Measurements from ENCODE around the gene CFAP57. TPM values are rescaled to one million over a fixed set of nuclear protein-coding genes. Genes with fewer than 3 reads are reported as not detected.

Gene CFAP57
- total and polyA plus RNA-seq, 9 of the 15 experiments (the other 6 are each of a cell fraction or from before 2014, with no cell fraction given): 0.04 to 0.22 (median 0.07) TPM; not detected in 3

DNA sequence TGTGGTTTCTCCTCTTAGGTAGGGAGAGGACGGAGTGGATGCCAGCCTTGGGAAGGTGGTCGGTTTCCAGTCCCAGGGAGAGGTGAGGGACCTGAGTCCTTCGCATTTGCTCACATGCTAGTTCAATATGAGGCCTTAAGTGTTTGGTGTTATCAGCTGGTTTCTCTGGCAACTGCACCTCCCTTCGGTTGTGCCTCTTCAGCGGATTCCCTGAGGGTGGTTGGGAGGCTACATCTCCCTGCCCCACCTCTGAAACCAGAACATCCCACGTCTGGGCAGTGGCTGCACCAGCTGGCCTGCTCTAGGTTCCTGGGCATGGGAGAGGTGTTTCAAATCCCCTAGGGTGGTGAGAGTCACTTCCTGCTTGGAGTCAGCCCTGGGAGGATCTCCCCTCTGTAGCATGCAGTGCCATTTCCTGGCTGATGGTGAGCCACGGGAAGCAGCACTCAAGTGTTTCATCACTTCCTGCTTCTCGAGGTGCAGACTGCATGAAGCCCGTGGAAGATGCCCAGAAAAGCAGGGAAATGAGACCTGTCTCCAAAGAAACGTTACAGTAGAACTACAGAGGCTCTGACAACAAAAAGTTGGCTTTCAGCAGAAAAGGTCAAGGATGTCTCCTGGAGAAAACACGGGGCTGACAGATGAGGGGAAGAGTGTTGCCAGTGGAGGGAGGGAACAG lies 102.1 kb downstream of the CFAP57 start (continued):
- TF ChIP-seq, protein P1, sequence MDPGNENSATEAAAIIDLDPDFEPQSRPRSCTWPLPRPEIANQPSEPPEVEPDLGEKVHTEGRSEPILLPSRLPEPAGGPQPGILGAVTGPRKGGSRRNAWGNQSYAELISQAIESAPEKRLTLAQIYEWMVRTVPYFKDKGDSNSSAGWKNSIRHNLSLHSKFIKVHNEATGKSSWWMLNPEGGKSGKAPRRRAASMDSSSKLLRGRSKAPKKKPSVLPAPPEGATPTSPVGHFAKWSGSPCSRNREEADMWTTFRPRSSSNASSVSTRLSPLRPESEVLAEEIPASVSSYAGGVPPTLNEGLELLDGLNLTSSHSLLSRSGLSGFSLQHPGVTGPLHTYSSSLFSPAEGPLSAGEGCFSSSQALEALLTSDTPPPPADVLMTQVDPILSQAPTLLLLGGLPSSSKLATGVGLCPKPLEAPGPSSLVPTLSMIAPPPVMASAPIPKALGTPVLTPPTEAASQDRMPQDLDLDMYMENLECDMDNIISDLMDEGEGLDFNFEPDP (CRISPR knock-in tag; IDR thresholded peaks at IDR 0.05): no peak
- TF ChIP-seq SRSF3 (IDR thresholded peaks at IDR 0.05; ENCODE audit: insufficient read depth, low read length): no peak
- no peak for TF ChIP-seq RBM17 (IDR thresholded peaks at IDR 0.05; ENCODE audit: borderline replicate concordance, low read depth, low read length)
- no peak for TF ChIP-seq ARID2 (IDR thresholded peaks at IDR 0.05)
- TF ChIP-seq MECOM (CRISPR knock-in tag; IDR thresholded peaks at IDR 0.05): no peak
- no peak for TF ChIP-seq ZEB2 (IDR thresholded peaks at IDR 0.05)
- TF ChIP-seq, protein P2, sequence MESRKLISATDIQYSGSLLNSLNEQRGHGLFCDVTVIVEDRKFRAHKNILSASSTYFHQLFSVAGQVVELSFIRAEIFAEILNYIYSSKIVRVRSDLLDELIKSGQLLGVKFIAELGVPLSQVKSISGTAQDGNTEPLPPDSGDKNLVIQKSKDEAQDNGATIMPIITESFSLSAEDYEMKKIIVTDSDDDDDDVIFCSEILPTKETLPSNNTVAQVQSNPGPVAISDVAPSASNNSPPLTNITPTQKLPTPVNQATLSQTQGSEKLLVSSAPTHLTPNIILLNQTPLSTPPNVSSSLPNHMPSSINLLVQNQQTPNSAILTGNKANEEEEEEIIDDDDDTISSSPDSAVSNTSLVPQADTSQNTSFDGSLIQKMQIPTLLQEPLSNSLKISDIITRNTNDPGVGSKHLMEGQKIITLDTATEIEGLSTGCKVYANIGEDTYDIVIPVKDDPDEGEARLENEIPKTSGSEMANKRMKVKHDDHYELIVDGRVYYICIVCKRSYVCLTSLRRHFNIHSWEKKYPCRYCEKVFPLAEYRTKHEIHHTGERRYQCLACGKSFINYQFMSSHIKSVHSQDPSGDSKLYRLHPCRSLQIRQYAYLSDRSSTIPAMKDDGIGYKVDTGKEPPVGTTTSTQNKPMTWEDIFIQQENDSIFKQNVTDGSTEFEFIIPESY (CRISPR knock-in tag; IDR thresholded peaks at IDR 0.05): no peak
- TF ChIP-seq SPI1 (IDR thresholded peaks at IDR 0.05; ENCODE audit: borderline replicate concordance, low read depth, low read length): peak; percentile 37; the same call in 1 of the 2 replicates
- TF ChIP-seq, protein P3, sequence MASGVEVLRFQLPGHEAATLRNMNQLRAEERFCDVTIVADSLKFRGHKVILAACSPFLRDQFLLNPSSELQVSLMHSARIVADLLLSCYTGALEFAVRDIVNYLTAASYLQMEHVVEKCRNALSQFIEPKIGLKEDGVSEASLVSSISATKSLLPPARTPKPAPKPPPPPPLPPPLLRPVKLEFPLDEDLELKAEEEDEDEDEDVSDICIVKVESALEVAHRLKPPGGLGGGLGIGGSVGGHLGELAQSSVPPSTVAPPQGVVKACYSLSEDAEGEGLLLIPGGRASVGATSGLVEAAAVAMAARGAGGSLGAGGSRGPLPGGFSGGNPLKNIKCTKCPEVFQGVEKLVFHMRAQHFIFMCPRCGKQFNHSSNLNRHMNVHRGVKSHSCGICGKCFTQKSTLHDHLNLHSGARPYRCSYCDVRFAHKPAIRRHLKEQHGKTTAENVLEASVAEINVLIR (CRISPR knock-in tag; IDR thresholded peaks at IDR 0.05): no peak
- no peak for TF ChIP-seq RBM34 (IDR thresholded peaks at IDR 0.05; ENCODE audit: borderline replicate concordance, insufficient read depth, low read length)
- TF ChIP-seq MED1 (CRISPR knock-in tag; IDR thresholded peaks at IDR 0.05; ENCODE audit: borderline replicate concordance): no peak

Measured in K562 (cell line).